WTC11 (cell line): ENCODE results near the gene MARVELD1. TPM values are rescaled to one million over a fixed set of nuclear protein-coding genes. Genes with fewer than 3 reads are reported as not detected.

Experiments
- ATAC-seq: fragments of 200-7000 bp; cut with Tn5 transposase; 2 replicates; pipeline ENCODE4 v1.10.0; 2021; ENCODE audit warnings: mild to moderate bottlenecking, moderate library complexity
- CTCF ChIA-PET: fragments of 300-600 bp; sonication (Branson Sonifier 250); formaldehyde crosslinking; loops from one replicate; lab custom pipeline; 2021; ENCODE audit warnings: antibody characterized with exemption; lab: Charles Lee
- POLR2A ChIA-PET: fragments of 350-600 bp; sonication (Branson Sonifier 250); formaldehyde crosslinking; loops from one replicate; lab custom pipeline; 2021; ENCODE audit warnings: antibody characterized with exemption; lab: Charles Lee
- DNase-seq: peaks from one replicate; pipeline ENCODE4 v3.0.0; 2021; ENCODE audit warnings: low spot score
- H3K27ac Mint-ChIP-seq: 2 replicates; pipeline ENCODE4 v1.8.0; 2021; ENCODE audit warnings: mixed read lengths
- H3K27me3 Mint-ChIP-seq: 2 replicates; pipeline ENCODE4 v1.8.0; 2021; ENCODE audit warnings: low read depth, mild to moderate bottlenecking, moderate library complexity, mixed read lengths
- H3K36me3 Mint-ChIP-seq: 2 replicates; pipeline ENCODE4 v1.8.0; 2021; ENCODE audit warnings: mixed read lengths
- H3K4me1 Mint-ChIP-seq: 2 replicates; pipeline ENCODE4 v1.8.0; 2022; ENCODE audit warnings: mixed read lengths
- H3K4me3 Mint-ChIP-seq: 2 replicates; pipeline ENCODE4 v1.8.0; 2021; ENCODE audit warnings: mild to moderate bottlenecking, moderate library complexity, mixed read lengths
- H3K9me3 Mint-ChIP-seq: 2 replicates; pipeline ENCODE4 v1.8.0; 2021; ENCODE audit warnings: mixed read lengths
- AFF4 ChIP-seq: sonication (generic); formaldehyde crosslinking; IDR thresholded peaks from 2 replicates; pipeline ENCODE4 v1.8.1; 2023; ENCODE audit warnings: mild to moderate bottlenecking, missing genetic modification reagents, borderline replicate concordance
- CREB1 ChIP-seq: sonication (generic); formaldehyde crosslinking; IDR thresholded peaks from 2 replicates; pipeline ENCODE4 v1.8.0; 2023; ENCODE audit warnings: mild to moderate bottlenecking, missing genetic modification reagents
- CREM ChIP-seq: sonication (generic); formaldehyde crosslinking; IDR thresholded peaks from 2 replicates; pipeline ENCODE4 v1.8.1; 2022; ENCODE audit warnings: mild to moderate bottlenecking, missing genetic modification reagents, moderate library complexity
- FOXK1 ChIP-seq: sonication (generic); formaldehyde crosslinking; IDR thresholded peaks from 2 replicates; pipeline ENCODE4 v1.8.0; 2022; ENCODE audit warnings: mild to moderate bottlenecking, moderate library complexity, missing genetic modification reagents
- GABPB1 ChIP-seq: sonication (generic); formaldehyde crosslinking; IDR thresholded peaks from 2 replicates; pipeline ENCODE4 v1.8.1; 2023; ENCODE audit warnings: mild to moderate bottlenecking, missing genetic modification reagents
- GTF2I ChIP-seq: fragments of 250-450 bp; sonication (Bioruptor Pico); conservative IDR thresholded peaks from 2 replicates; pipeline ENCODE4 v1.4.0; 2021; ENCODE audit warnings: mild to moderate bottlenecking
- IRF2 ChIP-seq: sonication (generic); formaldehyde crosslinking; IDR thresholded peaks from 2 replicates; pipeline ENCODE4 v1.8.0; 2022; ENCODE audit warnings: low read depth, missing genetic modification reagents, borderline replicate concordance
- NFATC4 ChIP-seq: fragments of 250-450 bp; sonication (Bioruptor Pico); IDR thresholded peaks from 2 replicates; pipeline ENCODE4 v1.9.0; 2021; ENCODE audit warnings: mild to moderate bottlenecking
- NR1H2 ChIP-seq: sonication (generic); formaldehyde crosslinking; IDR thresholded peaks from 2 replicates; pipeline ENCODE4 v1.9.0; 2021; ENCODE audit warnings: mild to moderate bottlenecking, moderate library complexity, missing genetic modification reagents
- NR3C1 ChIP-seq: sonication (generic); formaldehyde crosslinking; conservative IDR thresholded peaks from 2 replicates; pipeline ENCODE4 v1.8.1; 2023; ENCODE audit warnings: low read depth, mild to moderate bottlenecking, missing genetic modification reagents
- OVOL2 ChIP-seq: fragments of 250-450 bp; sonication (Bioruptor Pico); IDR thresholded peaks from 2 replicates; pipeline ENCODE4 v1.9.0; 2021; ENCODE audit warnings: mild to moderate bottlenecking, borderline replicate concordance
- SMAD3 ChIP-seq: sonication (generic); formaldehyde crosslinking; IDR thresholded peaks from 2 replicates; pipeline ENCODE4 v1.8.0; 2022; ENCODE audit warnings: missing genetic modification reagents, mild to moderate bottlenecking, borderline replicate concordance
- SOX15 ChIP-seq: fragments of 250-450 bp; sonication (Bioruptor Pico); IDR thresholded peaks from 2 replicates; pipeline ENCODE4 v1.9.0; 2021; ENCODE audit warnings: mild to moderate bottlenecking
- TEAD1 ChIP-seq: sonication (generic); formaldehyde crosslinking; IDR thresholded peaks from 2 replicates; pipeline ENCODE4 v1.8.0; 2022; ENCODE audit warnings: mild to moderate bottlenecking, missing genetic modification reagents
- ZNF121 ChIP-seq: sonication (generic); formaldehyde crosslinking; IDR thresholded peaks from 2 replicates; pipeline ENCODE4 v1.8.0; 2023; ENCODE audit warnings: missing genetic modification reagents
- ZNF263 ChIP-seq: sonication (generic); formaldehyde crosslinking; IDR thresholded peaks from 2 replicates; pipeline ENCODE4 v1.8.1; 2022; ENCODE audit warnings: low read depth, mild to moderate bottlenecking, moderate library complexity, missing genetic modification reagents
- ZNF396 ChIP-seq: fragments of 250-450 bp; sonication (Bioruptor Pico); IDR thresholded peaks from 2 replicates; pipeline ENCODE4 v1.8.0; 2021; ENCODE audit warnings: mild to moderate bottlenecking, moderate library complexity, borderline replicate concordance
- ZNF671 ChIP-seq: fragments of 250-450 bp; sonication (Bioruptor Pico); IDR thresholded peaks from 2 replicates; pipeline ENCODE4 v1.8.0; 2021; ENCODE audit warnings: mild to moderate bottlenecking
- total RNA-seq: library from RNA; stranded (reverse); gene quantifications from 3 replicates; pipeline ENCODE4 v1.2.3, GENCODE V29; 2021
- TF ChIP-seq, protein P1 (sequence below): fragments of 250-450 bp; sonication (Bioruptor Pico); IDR thresholded peaks from 2 replicates; pipeline ENCODE4 v1.9.0; 2021; ENCODE audit warnings: mild to moderate bottlenecking
- TF ChIP-seq, protein P2 (sequence below): fragments of 250-450 bp; sonication (Bioruptor Pico); IDR thresholded peaks from 2 replicates; pipeline ENCODE4 v2.1.2; 2022; ENCODE audit warnings: mild to moderate bottlenecking, moderate library complexity
- TF ChIP-seq, protein P3 (sequence below): sonication (generic); formaldehyde crosslinking; conservative IDR thresholded peaks from 2 replicates; pipeline ENCODE4 v1.8.1; 2023; ENCODE audit warnings: mild to moderate bottlenecking, low read depth, missing genetic modification reagents, moderate library complexity
- TF ChIP-seq, protein P4 (sequence below): sonication (generic); formaldehyde crosslinking; IDR thresholded peaks from 2 replicates; pipeline ENCODE4 v1.8.1; 2022; ENCODE audit warnings: low read depth, missing genetic modification reagents, borderline replicate concordance
- TF ChIP-seq, protein P5 (sequence below): sonication (generic); formaldehyde crosslinking; IDR thresholded peaks from 2 replicates; pipeline ENCODE4 v1.8.0; 2022; ENCODE audit warnings: mild to moderate bottlenecking, missing genetic modification reagents
- TF ChIP-seq, protein P6 (sequence below): sonication (generic); formaldehyde crosslinking; IDR thresholded peaks from 2 replicates; pipeline ENCODE4 v1.8.1; 2023; ENCODE audit warnings: mild to moderate bottlenecking, moderate library complexity, missing genetic modification reagents

The MARVELD1 gene
- total RNA-seq, 1 experiment from 2014 or later: 37.7 TPM

- peaks cover 52% of the 10 kb centered on the region for H3K4me1 Mint-ChIP-seq
- ChIA-PET CTCF (interaction anchor here (0.9 to 4.7 kb wide), 12 partner anchors 9 to 148 kb away, joined by 3 to 45 read pairs (median 10); partner anchors contain the start of genes AVPI1 and ZFYVE27), POLR2A (interaction anchor here (0.6 to 3.0 kb wide), 10 partner anchors 9 to 151 kb away, joined by 3 to 27 read pairs (median 4); partner anchors contain the start of genes AVPI1 and ZFYVE27)
- ATAC-seq (peak; percentile 14), DNase-seq (peak; percentile 67)
- H3K27me3 Mint-ChIP-seq: peaks cover 3% of the 10 kb centered on the region; the same call in 1 of the 2 replicates
- peak overlapping the region; percentile 97 for H3K27ac Mint-ChIP-seq
- peak overlapping the region; percentile 98 for H3K4me3 Mint-ChIP-seq
- no peaks in the 10 kb centered on the region for H3K9me3 Mint-ChIP-seq
- H3K36me3 Mint-ChIP-seq: peaks cover 8% of the 10 kb centered on the region
- TF ChIP-seq ZNF121 (peak; percentile 28; the same call in 1 of the 2 replicates), ZNF671 (CRISPR knock-in tag) (no peak), SOX15 (CRISPR knock-in tag) (no peak), CREB1 (CRISPR knock-in tag) (peak; percentile 61; the same call in 1 of the 2 replicates), OVOL2 (no peak), NFATC4 (CRISPR knock-in tag) (no peak), NR1H2 (no peak), CREM (CRISPR knock-in tag) (peak; percentile 30; the same call in 1 of the 2 replicates), SMAD3 (CRISPR knock-in tag) (peak; percentile 86), NR3C1 (CRISPR knock-in tag) (no peak), IRF2 (CRISPR knock-in tag) (no peak), TEAD1 (CRISPR knock-in tag) (peak; percentile 40; the same call in 1 of the 2 replicates), FOXK1 (CRISPR knock-in tag) (peak; percentile 87), AFF4 (CRISPR knock-in tag) (0 out of 2 replicates have a peak, but pooled peaks have one; percentile 20), ZNF263 (CRISPR knock-in tag) (0 out of 2 replicates have a peak, but pooled peaks have one; percentile 34), GABPB1 (no peak), ZNF396 (no peak), GTF2I (no peak)
- TF ChIP-seq, protein P1, sequence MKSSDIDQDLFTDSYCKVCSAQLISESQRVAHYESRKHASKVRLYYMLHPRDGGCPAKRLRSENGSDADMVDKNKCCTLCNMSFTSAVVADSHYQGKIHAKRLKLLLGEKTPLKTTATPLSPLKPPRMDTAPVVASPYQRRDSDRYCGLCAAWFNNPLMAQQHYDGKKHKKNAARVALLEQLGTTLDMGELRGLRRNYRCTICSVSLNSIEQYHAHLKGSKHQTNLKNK: no peak
- TF ChIP-seq, protein P2, sequence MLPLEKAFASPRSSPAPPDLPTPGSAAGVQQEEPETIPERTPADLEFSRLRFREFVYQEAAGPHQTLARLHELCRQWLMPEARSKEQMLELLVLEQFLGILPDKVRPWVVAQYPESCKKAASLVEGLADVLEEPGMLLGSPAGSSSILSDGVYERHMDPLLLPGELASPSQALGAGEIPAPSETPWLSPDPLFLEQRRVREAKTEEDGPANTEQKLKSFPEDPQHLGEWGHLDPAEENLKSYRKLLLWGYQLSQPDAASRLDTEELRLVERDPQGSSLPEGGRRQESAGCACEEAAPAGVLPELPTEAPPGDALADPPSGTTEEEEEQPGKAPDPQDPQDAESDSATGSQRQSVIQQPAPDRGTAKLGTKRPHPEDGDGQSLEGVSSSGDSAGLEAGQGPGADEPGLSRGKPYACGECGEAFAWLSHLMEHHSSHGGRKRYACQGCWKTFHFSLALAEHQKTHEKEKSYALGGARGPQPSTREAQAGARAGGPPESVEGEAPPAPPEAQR (CRISPR knock-in tag): no peak
- TF ChIP-seq, protein P3, sequence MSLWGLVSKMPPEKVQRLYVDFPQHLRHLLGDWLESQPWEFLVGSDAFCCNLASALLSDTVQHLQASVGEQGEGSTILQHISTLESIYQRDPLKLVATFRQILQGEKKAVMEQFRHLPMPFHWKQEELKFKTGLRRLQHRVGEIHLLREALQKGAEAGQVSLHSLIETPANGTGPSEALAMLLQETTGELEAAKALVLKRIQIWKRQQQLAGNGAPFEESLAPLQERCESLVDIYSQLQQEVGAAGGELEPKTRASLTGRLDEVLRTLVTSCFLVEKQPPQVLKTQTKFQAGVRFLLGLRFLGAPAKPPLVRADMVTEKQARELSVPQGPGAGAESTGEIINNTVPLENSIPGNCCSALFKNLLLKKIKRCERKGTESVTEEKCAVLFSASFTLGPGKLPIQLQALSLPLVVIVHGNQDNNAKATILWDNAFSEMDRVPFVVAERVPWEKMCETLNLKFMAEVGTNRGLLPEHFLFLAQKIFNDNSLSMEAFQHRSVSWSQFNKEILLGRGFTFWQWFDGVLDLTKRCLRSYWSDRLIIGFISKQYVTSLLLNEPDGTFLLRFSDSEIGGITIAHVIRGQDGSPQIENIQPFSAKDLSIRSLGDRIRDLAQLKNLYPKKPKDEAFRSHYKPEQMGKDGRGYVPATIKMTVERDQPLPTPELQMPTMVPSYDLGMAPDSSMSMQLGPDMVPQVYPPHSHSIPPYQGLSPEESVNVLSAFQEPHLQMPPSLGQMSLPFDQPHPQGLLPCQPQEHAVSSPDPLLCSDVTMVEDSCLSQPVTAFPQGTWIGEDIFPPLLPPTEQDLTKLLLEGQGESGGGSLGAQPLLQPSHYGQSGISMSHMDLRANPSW: no peak
- TF ChIP-seq, protein P4, sequence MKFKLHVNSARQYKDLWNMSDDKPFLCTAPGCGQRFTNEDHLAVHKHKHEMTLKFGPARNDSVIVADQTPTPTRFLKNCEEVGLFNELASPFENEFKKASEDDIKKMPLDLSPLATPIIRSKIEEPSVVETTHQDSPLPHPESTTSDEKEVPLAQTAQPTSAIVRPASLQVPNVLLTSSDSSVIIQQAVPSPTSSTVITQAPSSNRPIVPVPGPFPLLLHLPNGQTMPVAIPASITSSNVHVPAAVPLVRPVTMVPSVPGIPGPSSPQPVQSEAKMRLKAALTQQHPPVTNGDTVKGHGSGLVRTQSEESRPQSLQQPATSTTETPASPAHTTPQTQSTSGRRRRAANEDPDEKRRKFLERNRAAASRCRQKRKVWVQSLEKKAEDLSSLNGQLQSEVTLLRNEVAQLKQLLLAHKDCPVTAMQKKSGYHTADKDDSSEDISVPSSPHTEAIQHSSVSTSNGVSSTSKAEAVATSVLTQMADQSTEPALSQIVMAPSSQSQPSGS: 0 out of 2 replicates have a peak, but pooled peaks have one; percentile 36
- TF ChIP-seq, protein P5, sequence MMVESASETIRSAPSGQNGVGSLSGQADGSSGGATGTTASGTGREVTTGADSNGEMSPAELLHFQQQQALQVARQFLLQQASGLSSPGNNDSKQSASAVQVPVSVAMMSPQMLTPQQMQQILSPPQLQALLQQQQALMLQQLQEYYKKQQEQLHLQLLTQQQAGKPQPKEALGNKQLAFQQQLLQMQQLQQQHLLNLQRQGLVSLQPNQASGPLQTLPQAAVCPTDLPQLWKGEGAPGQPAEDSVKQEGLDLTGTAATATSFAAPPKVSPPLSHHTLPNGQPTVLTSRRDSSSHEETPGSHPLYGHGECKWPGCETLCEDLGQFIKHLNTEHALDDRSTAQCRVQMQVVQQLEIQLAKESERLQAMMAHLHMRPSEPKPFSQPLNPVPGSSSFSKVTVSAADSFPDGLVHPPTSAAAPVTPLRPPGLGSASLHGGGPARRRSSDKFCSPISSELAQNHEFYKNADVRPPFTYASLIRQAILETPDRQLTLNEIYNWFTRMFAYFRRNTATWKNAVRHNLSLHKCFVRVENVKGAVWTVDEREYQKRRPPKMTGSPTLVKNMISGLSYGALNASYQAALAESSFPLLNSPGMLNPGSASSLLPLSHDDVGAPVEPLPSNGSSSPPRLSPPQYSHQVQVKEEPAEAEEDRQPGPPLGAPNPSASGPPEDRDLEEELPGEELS: peak; percentile 97
- TF ChIP-seq, protein P6, sequence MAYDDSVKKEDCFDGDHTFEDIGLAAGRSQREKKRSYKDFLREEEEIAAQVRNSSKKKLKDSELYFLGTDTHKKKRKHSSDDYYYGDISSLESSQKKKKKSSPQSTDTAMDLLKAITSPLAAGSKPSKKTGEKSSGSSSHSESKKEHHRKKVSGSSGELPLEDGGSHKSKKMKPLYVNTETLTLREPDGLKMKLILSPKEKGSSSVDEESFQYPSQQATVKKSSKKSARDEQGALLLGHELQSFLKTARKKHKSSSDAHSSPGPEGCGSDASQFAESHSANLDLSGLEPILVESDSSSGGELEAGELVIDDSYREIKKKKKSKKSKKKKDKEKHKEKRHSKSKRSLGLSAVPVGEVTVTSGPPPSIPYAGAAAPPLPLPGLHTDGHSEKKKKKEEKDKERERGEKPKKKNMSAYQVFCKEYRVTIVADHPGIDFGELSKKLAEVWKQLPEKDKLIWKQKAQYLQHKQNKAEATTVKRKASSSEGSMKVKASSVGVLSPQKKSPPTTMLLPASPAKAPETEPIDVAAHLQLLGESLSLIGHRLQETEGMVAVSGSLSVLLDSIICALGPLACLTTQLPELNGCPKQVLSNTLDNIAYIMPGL (CRISPR knock-in tag): peak; percentile 87
Measured at GRCh38 chr10:97713826-97714400, 383 bp downstream of the MARVELD1 start.
